ENCODE results near the gene BRMS1.
A peak's percentile ranks its signal among the peaks of the same experiment; 100 is the strongest.
"Not testable (repeated sequence)": the region's sequence is repeated elsewhere in the genome, so short reads cannot be mapped to it uniquely, and the experiment has no call there.

BRMS1 gene

GRCh38 chr11:66344550-66345315 lies at the start of gene BRMS1:
BRMS1 (minus strand) TSS chr11:66345104; CDS start chr11:66342234, 2,870 bp downstream.
- DNase-seq (ENCODE audit: low read depth in 2 of 2), result peak; percentile 92 to 93

- no peak for DNase-seq (ENCODE audit: low read depth in 2 of 2)
Observed at GRCh38 chr11:66393954-66394353, 49.0 kb upstream of the BRMS1 start.

GRCh38 chr11:66391322-66391721 lies 46.4 kb upstream of the BRMS1 start:
- DNase-seq (ENCODE audit: low read depth in 2 of 2), result no peak

- DNase-seq (ENCODE audit: low read depth in 2 of 2), result peak; percentile 22 to 42
Observed at GRCh38 chr11:66388780-66389386, 44.0 kb upstream of the BRMS1 start.

GRCh38 chr11:66386171-66387069 lies 41.5 kb upstream of the BRMS1 start:
- peak; percentile 65 to 74 for DNase-seq (ENCODE audit: low read depth in 2 of 2)

GRCh38 chr11:66384316-66384715 lies 39.4 kb upstream of the BRMS1 start:
- DNase-seq (ENCODE audit: low read depth in 2 of 2), result not testable (repeated sequence)

- DNase-seq (ENCODE audit: low read depth in 2 of 2), result not testable (repeated sequence)
Observed at GRCh38 chr11:66380264-66380663, 35.4 kb upstream of the BRMS1 start.

GRCh38 chr11:66373690-66374287 lies 28.9 kb upstream of the BRMS1 start:
- DNase-seq (ENCODE audit: low read depth in 2 of 2), result not testable (repeated sequence)

- DNase-seq (ENCODE audit: low read depth in 2 of 2), result no peak
Observed at GRCh38 chr11:66373265-66373664, 28.4 kb upstream of the BRMS1 start.

GRCh38 chr11:66371627-66372415 lies 26.9 kb upstream of the BRMS1 start, which contains the start of gene SLC29A2:
SLC29A2 (minus strand) TSS chr11:66371760; CDS start chr11:66371591, 169 bp downstream.
- peak; percentile 44 for DNase-seq (ENCODE audit: low read depth in 2 of 2)

GRCh38 chr11:66369073-66369894 lies 24.4 kb upstream of the BRMS1 start:
- DNase-seq (ENCODE audit: low read depth in 2 of 2), result no peak

GRCh38 chr11:66368484-66368883 lies 23.6 kb upstream of the BRMS1 start:
- no peak for DNase-seq (ENCODE audit: low read depth in 2 of 2)

GRCh38 chr11:66367561-66368312 lies 22.8 kb upstream of the BRMS1 start:
- no peak for DNase-seq (ENCODE audit: low read depth in 2 of 2)

- no peak for DNase-seq (ENCODE audit: low read depth in 2 of 2)
Observed at GRCh38 chr11:66366844-66367477, 22.1 kb upstream of the BRMS1 start.

- DNase-seq (ENCODE audit: low read depth in 2 of 2), result no peak
Observed at GRCh38 chr11:66365711-66366619, 21.1 kb upstream of the BRMS1 start.

- no peak for DNase-seq (ENCODE audit: low read depth in 2 of 2)
Observed at GRCh38 chr11:66365166-66365565, 20.3 kb upstream of the BRMS1 start.

- DNase-seq (ENCODE audit: low read depth in 2 of 2), result peak in 1 of 2 donors; percentile 55
Observed at GRCh38 chr11:66363805-66364535, 19.1 kb upstream of the BRMS1 start.
